Esophagus muscularis mucosa (tissue), 4 donors: ENCODE results near the gene EHD4. TPM values are rescaled to one million over a fixed set of nuclear protein-coding genes. Genes with fewer than 3 reads are reported as not detected.

Source experiments
- DNase-seq: peaks from one replicate; pipeline ENCODE4 v3.0.0-alpha.2; 2017; ENCODE audit errors: extremely low spot score
- H3K27ac ChIP-seq, 4 donors: fragments of 200-600 bp; sonication (generic); replicated peaks in 1 of 4; 1 replicate in 3 of 4; 2 replicates in 1 of 4; pipeline ENCODE4 v1.5.1; 2016 to 2019; ENCODE audit warnings: mild to moderate bottlenecking in 1 of 4
- H3K27me3 ChIP-seq, 4 donors: fragments of 200-600 bp; sonication (generic); one replicate each; pipeline versions ENCODE4 v1.5.1 to v1.6.0; 2016 to 2019
- H3K36me3 ChIP-seq, 4 donors: fragments of 200-600 bp; sonication (generic); one replicate each; pipeline ENCODE4 v1.5.1; 2016 to 2019
- H3K4me1 ChIP-seq, 4 donors: fragments of 200-600 bp; sonication (generic); one replicate each; pipeline ENCODE4 v1.5.1; 2016 to 2019
- H3K4me3 ChIP-seq, 4 donors: fragments of 200-600 bp; sonication (generic); 1 replicate in 2 of 4; 2 replicates in 2 of 4; pipeline ENCODE4 v1.5.1; 2016 to 2019; ENCODE audit warnings: mild to moderate bottlenecking in 4 of 4, moderate library complexity in 1 of 4
- H3K9me3 ChIP-seq, 4 donors: fragments of 200-600 bp; sonication (generic); 1 replicate in 3 of 4; 2 replicates in 1 of 4; pipeline ENCODE4 v1.5.1; 2016 to 2019
- CTCF ChIP-seq, 3 experiments: fragments of 200-600 bp in 2 of 3; fragments of 450-650 bp in 1 of 3; sonication (generic) in 2 of 3; IDR thresholded peaks; one replicate each; pipeline ENCODE4 v1.5.1; 2017 to 2019; ENCODE audit warnings: antibody characterized with exemption in 3 of 3, mild to moderate bottlenecking in 2 of 3, moderate library complexity in 1 of 3
- EP300 ChIP-seq: sonication (generic); formaldehyde crosslinking; IDR thresholded peaks from one replicate; pipeline ENCODE4 v1.6.1; 2017; ENCODE audit warnings: antibody characterized with exemption
- POLR2A ChIP-seq: fragments of 450-650 bp; IDR thresholded peaks from one replicate; pipeline ENCODE4 v1.6.1; 2017; ENCODE audit warnings: antibody characterized with exemption, moderate library complexity, mild to moderate bottlenecking, low read depth
- POLR2AphosphoS5 ChIP-seq, 2 donors: sonication (generic); formaldehyde crosslinking; IDR thresholded peaks; one replicate each; pipeline ENCODE4 v1.6.1; 2017; ENCODE audit warnings: antibody characterized with exemption in 2 of 2
- WGBS: methylation state at CpG from one replicate; pipeline ENCODE4 v1.1.5; 2018; 5-methylcytosine and 5-hydroxymethylcytosine counted together
- intact Hi-C: fragments of 100-400 bp; cut with DNase I; formaldehyde crosslinking; loops from one replicate; pipeline ENCODE4 v1.15.1; 2023
- total RNA-seq, 4 donors: library from RNA; depleted of rRNA; stranded (reverse); fragments of >200 nt; gene quantifications; one replicate each; pipeline versions ENCODE4 v1.1.0 to v1.2.1, GENCODE V29; 2016

Gene EHD4
- total RNA-seq, 4 donors from 2014 or later: 10.0 to 24.7 (median 21.7) TPM

GRCh38 chr15:41868321-41868720, 104.0 kb downstream of the EHD4 start:
- no peak for DNase-seq
- intact Hi-C loops: no loop called here
- Histone ChIP-seq H3K4me1 (no peaks in the 10 kb centered on the region), H3K27ac (no peak overlapping the region), H3K4me3 (no peak overlapping the region), H3K9me3 (no peaks in the 10 kb centered on the region), H3K36me3 (no peaks in the 10 kb centered on the region), H3K27me3 (no peaks in the 10 kb centered on the region)
- WGBS: 94% methylated on average over 7 of the region's 15 CpGs
- TF ChIP-seq POLR2A (no peak), POLR2AphosphoS5 (IDR thresholded peaks at IDR 0.05) (no peak), EP300 (no peak), CTCF (IDR thresholded peaks at IDR 0.05) (no peak)

GRCh38 chr15:41866872-41867579, 105.3 kb downstream of the EHD4 start:
- Histone ChIP-seq H3K36me3 (no peaks in the 10 kb centered on the region), H3K27me3 (no peaks in the 10 kb centered on the region), H3K4me3 (no peak overlapping the region), H3K4me1 (no peaks in the 10 kb centered on the region), H3K9me3 (no peaks in the 10 kb centered on the region), H3K27ac (no peak overlapping the region)
- WGBS: 88% methylated on average over 17 of the region's 25 CpGs
- intact Hi-C loops: no loop called here
- DNase-seq: no peak
- TF ChIP-seq POLR2A: no peak
- no peak for TF ChIP-seq POLR2AphosphoS5 (IDR thresholded peaks at IDR 0.05)
- no peak for TF ChIP-seq EP300
- TF ChIP-seq CTCF (IDR thresholded peaks at IDR 0.05): no peak

- DNase-seq: no peak
- H3K4me1 ChIP-seq: no peaks in the 10 kb centered on the region
- no peaks in the 10 kb centered on the region for H3K9me3 ChIP-seq
- intact Hi-C loops: no loop called here
- no peaks in the 10 kb centered on the region for H3K27me3 ChIP-seq
- no peak overlapping the region for H3K27ac ChIP-seq
- H3K36me3 ChIP-seq: no peaks in the 10 kb centered on the region
- no peak overlapping the region for H3K4me3 ChIP-seq
- no peak for TF ChIP-seq POLR2A
- TF ChIP-seq POLR2AphosphoS5 (IDR thresholded peaks at IDR 0.05): no peak
- no peak for TF ChIP-seq EP300
- TF ChIP-seq CTCF (IDR thresholded peaks at IDR 0.05): no peak
- WGBS: 77% methylated on average over 4 of the region's 8 CpGs
Observed at GRCh38 chr15:41866263-41866703, 106.1 kb downstream of the EHD4 start.

GRCh38 chr15:41865490-41866055, 106.8 kb downstream of the EHD4 start:
- Histone ChIP-seq H3K27ac (no peak overlapping the region), H3K27me3 (peaks cover 0 to under 1% (median 0%) of the 10 kb centered on the region in 4 donors), H3K4me1 (no peaks in the 10 kb centered on the region), H3K9me3 (no peaks in the 10 kb centered on the region), H3K4me3 (no peak overlapping the region), H3K36me3 (no peaks in the 10 kb centered on the region)
- no peak for TF ChIP-seq CTCF (IDR thresholded peaks at IDR 0.05)
- no peak for TF ChIP-seq EP300
- intact Hi-C loops: no loop called here
- no peak for DNase-seq
- WGBS: 86% methylated on average over 17 of the region's 18 CpGs
